ENCODE measurements around the gene KRTAP12-1. TPM values are rescaled to one million over a fixed set of nuclear protein-coding genes. Genes with fewer than 3 reads are reported as not detected.
"Not testable (repeated sequence)": the region's sequence is repeated elsewhere in the genome, so short reads cannot be mapped to it uniquely, and the experiment has no call there.

Gene KRTAP12-1
- total RNA-seq, 4 donors from 2014 or later = not detected

GRCh38 chr21:44670642-44671432 is 11.1 kb downstream of the KRTAP12-1 start:
- TF ChIP-seq POLR2A (IDR thresholded peaks at IDR 0.05) = no peak
- TF ChIP-seq CTCF (IDR thresholded peaks at IDR 0.05) = no peak
- no peaks in the 10 kb centered on the region for H3K36me3 ChIP-seq
- H3K27me3 ChIP-seq = no peaks in the 10 kb centered on the region
- H3K9me3 ChIP-seq = peaks cover 0 to 15% (median 5%) of the 10 kb centered on the region in 4 donors
- no peak overlapping the region for H3K27ac ChIP-seq
- H3K4me1 ChIP-seq = no peaks in the 10 kb centered on the region
- no peak overlapping the region for H3K4me3 ChIP-seq
- DNase-seq = no peak

- H3K36me3 ChIP-seq = no peaks in the 10 kb centered on the region
- no peak overlapping the region for H3K27ac ChIP-seq
- no peak for TF ChIP-seq POLR2A (IDR thresholded peaks at IDR 0.05)
- no peak for TF ChIP-seq CTCF (IDR thresholded peaks at IDR 0.05)
- no peak overlapping the region for H3K4me3 ChIP-seq
- H3K9me3 ChIP-seq = peaks cover 0 to 15% (median 4%) of the 10 kb centered on the region in 4 donors
- DNase-seq = no peak
- H3K27me3 ChIP-seq = no peaks in the 10 kb centered on the region
- H3K4me1 ChIP-seq = no peaks in the 10 kb centered on the region
These were observed 14.4 kb downstream of the KRTAP12-1 start for GRCh38 chr21:44667612-44668011.

GRCh38 chr21:44666401-44667320 is 15.3 kb downstream of the KRTAP12-1 start, which contains the start of gene KRTAP12-2:
Gene KRTAP12-2 (minus strand): TSS chr21:44666927. CDS start chr21:44666886, 41 bp downstream.
- no peak for TF ChIP-seq POLR2A (IDR thresholded peaks at IDR 0.05)
- TF ChIP-seq CTCF (IDR thresholded peaks at IDR 0.05) = no peak
- no peak for DNase-seq
- no peaks in the 10 kb centered on the region for H3K27me3 ChIP-seq
- no peaks in the 10 kb centered on the region for H3K4me1 ChIP-seq
- no peaks in the 10 kb centered on the region for H3K36me3 ChIP-seq
- peaks cover 0 to 8% (median 2%) of the 10 kb centered on the region in 4 donors for H3K9me3 ChIP-seq
- no peak within 1 kb of the TSS for H3K27ac ChIP-seq
- no peak within 1 kb of the TSS for H3K4me3 ChIP-seq

- Histone ChIP-seq H3K4me1 (no peaks in the 10 kb centered on the region), H3K4me3 (no peak overlapping the region), H3K27me3 (no peaks in the 10 kb centered on the region), H3K36me3 (no peaks in the 10 kb centered on the region), H3K27ac (no peak overlapping the region), H3K9me3 (no peaks in the 10 kb centered on the region)
- no peak for TF ChIP-seq POLR2A (IDR thresholded peaks at IDR 0.05)
- no peak for TF ChIP-seq CTCF (IDR thresholded peaks at IDR 0.05)
- DNase-seq = no peak
These were observed 17.3 kb downstream of the KRTAP12-1 start for GRCh38 chr21:44664691-44665090.

- not testable (repeated sequence) for H3K27ac ChIP-seq, H3K27me3 ChIP-seq, DNase-seq, H3K4me1 ChIP-seq, H3K36me3 ChIP-seq, H3K4me3 ChIP-seq, H3K9me3 ChIP-seq
These were observed 20.4 kb downstream of the KRTAP12-1 start for GRCh38 chr21:44661567-44661966.

Data from Peyer's patch (tissue), 4 donors.